Cardiac fibroblast (primary cell): ENCODE data around the gene CD79B.

Experiments
- DNase-seq, 2 donors: peaks; one replicate each; pipeline versions ENCODE4 v3.0.0 to v3.0.0-alpha.2; 2010; ENCODE audit warnings: low read depth in 2 of 2
- H3K4me3 ChIP-seq, 2 donors: replicated peaks in 1 of 2; 1 replicate in 1 of 2; 2 replicates in 1 of 2; pipeline ENCODE4 v1.5.1; 2011; ENCODE audit warnings: low read depth in 2 of 2, low read length in 2 of 2, mild to moderate bottlenecking in 2 of 2, moderate library complexity in 1 of 2
- TF ChIP-seq, protein P1 (sequence below): IDR thresholded peaks from one replicate; pipeline ENCODE4 v1.5.1; 2011; ENCODE audit warnings: low read depth, mild to moderate bottlenecking, low read length, inconsistent platforms

CD79B gene

DNA sequence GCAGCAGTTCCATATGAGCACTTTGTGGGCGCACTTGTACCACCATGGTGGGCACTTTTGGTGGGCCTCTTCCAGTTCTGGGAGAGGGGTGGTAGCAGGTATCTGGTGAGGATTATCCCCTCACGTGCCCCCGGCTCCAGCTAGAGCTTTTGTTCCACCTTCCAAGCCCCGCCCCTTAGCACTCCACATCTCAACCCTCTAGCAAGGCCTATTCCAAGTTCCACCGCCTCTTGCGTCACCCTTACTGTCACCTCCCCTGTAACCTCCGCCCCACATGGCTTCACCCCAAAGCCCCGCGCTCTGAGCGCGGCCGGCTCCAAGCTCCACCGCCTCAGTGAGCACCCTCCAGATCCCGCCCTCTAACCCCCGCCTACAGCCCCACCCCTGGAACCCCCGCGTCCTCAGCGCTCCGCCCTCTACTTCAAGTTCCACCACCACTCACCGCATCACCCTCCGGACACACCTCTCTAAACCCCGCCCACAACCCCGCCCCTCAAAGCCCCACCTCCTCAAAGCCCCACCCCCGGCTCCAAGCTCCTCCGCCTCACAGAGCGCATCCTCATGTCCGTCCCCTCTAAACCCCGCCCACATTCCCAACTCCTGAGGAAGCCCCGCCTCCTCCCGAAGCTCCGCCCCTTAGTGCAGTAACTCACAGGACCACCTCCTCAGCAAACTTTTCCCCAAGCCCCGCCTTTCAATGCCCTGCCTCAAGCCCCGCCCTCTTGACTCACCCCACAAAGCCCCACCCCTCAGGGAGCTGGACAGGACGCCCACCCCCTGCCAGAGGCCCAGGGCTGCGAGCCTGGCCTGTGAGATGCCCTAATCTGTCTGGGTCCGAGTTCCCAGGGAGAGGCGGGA, 29.5 kb upstream of the CD79B start:
- no peak overlapping the region for H3K4me3 ChIP-seq
- DNase-seq: peak; percentile 64 to 80
- TF ChIP-seq, protein P1, sequence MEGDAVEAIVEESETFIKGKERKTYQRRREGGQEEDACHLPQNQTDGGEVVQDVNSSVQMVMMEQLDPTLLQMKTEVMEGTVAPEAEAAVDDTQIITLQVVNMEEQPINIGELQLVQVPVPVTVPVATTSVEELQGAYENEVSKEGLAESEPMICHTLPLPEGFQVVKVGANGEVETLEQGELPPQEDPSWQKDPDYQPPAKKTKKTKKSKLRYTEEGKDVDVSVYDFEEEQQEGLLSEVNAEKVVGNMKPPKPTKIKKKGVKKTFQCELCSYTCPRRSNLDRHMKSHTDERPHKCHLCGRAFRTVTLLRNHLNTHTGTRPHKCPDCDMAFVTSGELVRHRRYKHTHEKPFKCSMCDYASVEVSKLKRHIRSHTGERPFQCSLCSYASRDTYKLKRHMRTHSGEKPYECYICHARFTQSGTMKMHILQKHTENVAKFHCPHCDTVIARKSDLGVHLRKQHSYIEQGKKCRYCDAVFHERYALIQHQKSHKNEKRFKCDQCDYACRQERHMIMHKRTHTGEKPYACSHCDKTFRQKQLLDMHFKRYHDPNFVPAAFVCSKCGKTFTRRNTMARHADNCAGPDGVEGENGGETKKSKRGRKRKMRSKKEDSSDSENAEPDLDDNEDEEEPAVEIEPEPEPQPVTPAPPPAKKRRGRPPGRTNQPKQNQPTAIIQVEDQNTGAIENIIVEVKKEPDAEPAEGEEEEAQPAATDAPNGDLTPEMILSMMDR: no peak

DNA sequence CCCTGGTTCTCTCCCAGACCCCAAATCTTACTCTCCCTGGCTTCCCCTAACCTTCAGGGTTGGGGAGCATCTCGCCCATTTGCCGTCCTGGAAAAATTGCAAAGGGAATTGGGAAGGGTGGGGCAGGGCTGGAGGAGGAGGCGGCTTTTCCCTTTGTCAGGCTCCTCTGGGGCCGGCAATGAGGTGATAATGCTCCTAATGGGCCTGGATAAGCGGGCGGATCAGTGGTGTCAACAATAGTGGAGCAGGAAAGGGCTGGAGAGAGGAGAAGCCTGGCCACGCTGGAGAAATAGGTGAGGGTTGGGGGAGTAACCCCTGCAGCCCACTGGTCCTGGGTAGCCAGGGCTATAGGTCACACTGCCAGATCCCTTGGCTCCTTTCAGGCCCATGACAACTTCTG, 28.3 kb upstream of the CD79B start:
- DNase-seq: no peak
- H3K4me3 ChIP-seq: no peak overlapping the region
- TF ChIP-seq, protein P1: no peak

- DNase-seq: no peak
- H3K4me3 ChIP-seq: no peak overlapping the region
- TF ChIP-seq, protein P1: no peak
Measured at GRCh38 chr17:63960006-63960405, 27.9 kb upstream of the CD79B start.

DNA sequence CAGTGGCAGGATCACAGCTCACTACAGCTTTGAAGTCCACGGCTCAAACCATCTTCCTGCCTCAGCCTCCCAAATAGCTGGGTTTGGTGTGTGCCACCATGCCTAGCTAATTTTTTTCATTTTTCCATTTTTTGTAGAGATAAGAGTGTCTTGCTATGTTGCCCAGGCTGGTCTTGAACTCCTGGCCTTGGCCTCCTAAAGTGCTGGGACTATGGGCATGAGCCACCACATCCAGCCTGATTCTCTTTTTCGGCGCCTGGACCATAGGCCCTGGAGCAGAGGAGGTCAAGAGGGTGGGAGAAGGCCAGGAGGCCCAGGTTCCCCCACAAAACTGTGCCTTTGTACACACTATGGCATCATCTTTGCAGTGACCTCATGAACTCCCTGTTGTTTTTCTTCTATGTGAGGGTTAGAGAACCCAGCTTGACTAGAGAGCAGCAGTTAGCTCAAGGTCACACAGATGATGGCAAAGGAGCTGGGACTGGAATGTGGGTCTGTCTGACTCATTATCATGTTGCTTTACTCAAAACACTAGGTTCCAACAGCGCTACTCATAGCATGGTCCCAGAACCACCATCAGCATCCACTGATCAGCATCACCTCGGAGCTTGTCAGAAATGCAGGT, 24.3 kb upstream of the CD79B start:
- TF ChIP-seq, protein P1: no peak
- peak; percentile 17 to 64 for DNase-seq
- H3K4me3 ChIP-seq: no peak overlapping the region

GRCh38 chr17:63955791-63956190, 23.7 kb upstream of the CD79B start:
- no peak for DNase-seq
- no peak overlapping the region for H3K4me3 ChIP-seq
- TF ChIP-seq, protein P1: no peak

- no peak overlapping the region for H3K4me3 ChIP-seq
- no peak for DNase-seq
- TF ChIP-seq, protein P1: no peak
Measured at GRCh38 chr17:63955232-63955631, 23.1 kb upstream of the CD79B start.
